GM19035 (cell line): ENCODE data around the gene KIFBP.
A peak's percentile ranks its signal among the peaks of the same experiment; 100 is the strongest.

Experiments used
- ATAC-seq: cut with Tn5 transposase; IDR thresholded peaks from one replicate; pipeline ENCODE4 v1.9.1; 2021; ENCODE audit not compliant: unreplicated experiment

The KIFBP gene

DNA sequence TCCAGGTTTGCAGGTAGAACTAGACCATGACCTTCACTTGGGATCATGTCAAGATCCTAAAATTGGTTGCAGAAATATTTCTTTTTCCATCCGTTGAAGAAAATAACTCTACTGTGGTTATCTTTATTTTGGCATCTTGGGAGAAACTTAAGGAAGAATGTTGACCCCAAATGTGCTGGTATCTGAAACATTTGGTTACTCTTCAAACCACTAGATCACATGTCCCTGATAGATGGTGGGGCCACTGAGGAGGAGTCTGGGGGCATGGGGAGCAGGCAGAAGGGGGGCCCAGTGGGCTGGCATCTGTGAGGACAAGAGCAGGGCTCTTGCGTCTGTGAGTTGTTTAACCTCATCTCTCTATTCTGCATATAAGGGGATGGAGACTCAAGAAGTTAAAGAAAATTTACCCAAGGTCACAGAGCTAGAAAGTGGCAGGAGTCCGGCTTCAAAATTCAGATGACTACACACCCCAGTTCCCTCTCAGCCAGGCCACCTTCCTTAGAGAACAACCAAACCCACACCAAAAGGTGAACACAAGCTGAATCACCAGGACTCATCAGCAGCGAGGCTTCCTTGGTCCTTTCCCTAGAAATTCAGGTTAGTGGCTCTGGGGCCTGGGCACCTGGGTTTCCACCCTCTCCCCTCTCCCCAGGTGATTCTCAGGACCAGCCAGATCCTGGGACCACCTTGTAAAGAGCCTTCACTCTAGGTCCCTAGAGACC lies 58.7 kb downstream of the KIFBP start:
- no peak for ATAC-seq

DNA sequence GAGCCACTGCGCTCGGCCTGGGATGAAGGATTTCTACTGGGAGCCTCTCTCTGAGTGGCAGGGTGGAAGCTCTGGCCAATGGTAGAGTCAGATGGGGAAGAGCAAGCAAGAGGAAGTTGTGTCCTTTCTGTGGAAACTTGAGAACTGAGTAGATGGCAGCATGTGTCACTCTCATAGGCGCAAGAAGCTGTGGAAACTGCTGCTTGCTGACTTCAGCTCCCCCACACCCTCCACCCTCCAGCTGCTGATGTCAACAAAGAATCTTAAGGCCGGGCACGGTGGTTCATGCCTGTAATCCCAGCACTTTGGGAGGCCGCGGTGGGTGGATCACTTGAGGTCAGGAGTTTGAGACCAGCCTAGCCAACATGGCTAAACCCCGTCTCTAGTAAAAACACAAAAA lies 59.5 kb downstream of the KIFBP start:
- no peak for ATAC-seq

DNA sequence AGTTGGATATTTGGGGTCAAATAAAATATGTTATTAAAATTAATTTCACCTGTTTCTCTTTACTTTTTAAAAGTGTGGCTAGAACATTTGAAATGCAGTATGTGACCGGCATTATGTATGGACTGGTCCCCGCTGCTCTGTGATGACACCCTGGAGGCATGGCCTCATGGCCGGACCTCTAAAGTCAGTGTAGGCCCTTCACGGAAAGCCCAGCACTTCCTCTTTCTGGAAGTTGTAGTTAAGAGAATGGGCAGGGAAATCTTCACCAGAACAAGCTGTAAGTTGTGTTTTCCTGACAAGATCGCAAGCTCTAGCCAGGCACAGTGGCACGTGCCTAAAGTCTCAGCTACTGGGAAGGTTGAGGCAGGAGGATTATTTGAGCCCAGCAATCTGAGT lies 61.0 kb downstream of the KIFBP start:
- no peak for ATAC-seq

DNA sequence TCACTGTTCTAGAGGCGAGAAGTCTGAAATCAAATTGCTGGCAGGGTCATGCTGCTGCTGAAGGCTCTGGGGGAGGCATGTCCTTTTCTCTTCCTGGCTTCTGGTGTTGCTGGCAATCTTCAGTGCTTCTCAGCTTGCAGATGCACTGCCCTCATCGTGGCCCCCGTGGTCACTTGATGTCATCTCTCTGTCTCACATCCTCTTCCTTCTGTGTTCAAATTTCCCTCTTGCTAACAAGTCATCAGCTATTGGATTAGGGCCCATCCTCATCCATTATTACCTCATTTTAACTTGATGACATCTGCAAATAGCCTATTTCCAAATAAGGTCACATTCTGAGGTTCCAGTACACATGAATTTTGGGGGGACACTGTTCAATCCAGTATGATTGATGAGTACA lies 62.7 kb downstream of the KIFBP start:
- peak; percentile 33 for ATAC-seq

DNA sequence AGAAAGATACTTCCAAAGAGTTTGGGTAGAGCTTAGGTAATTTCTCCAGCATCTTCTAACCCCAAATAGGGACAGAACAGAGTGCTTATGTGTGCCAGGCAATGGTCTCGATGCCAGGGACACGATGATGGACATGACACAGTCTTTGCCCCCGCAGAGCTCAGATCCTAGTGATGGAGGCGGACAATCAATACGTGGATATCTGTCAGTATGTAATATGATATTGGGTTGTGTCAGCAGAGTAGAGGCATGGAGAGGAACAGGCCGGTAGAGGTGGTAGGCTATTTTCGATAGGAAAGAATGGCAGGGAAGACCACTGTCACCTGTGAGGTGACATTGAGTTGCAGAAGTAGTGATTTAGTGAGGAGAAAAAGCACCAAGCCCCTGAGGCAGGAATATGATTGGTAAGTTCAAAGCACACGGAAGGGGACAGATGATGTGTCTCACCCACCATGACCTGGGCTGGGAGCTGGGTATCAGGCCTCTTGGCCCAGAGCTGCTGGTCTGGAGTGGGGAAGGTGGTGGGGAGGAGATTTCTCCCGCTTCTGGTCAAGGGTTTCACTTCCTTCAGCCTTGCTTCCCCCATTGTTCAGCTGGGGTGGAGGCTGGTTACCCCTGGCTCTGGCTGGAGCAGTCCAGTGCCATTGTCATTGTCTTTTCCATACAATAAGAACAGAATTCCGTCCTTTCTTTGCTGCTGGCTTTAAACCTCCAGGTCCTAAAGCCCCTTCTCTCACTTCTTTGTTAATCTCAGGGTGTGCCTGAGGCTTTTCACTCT lies 63.3 kb downstream of the KIFBP start:
- no peak for ATAC-seq

DNA sequence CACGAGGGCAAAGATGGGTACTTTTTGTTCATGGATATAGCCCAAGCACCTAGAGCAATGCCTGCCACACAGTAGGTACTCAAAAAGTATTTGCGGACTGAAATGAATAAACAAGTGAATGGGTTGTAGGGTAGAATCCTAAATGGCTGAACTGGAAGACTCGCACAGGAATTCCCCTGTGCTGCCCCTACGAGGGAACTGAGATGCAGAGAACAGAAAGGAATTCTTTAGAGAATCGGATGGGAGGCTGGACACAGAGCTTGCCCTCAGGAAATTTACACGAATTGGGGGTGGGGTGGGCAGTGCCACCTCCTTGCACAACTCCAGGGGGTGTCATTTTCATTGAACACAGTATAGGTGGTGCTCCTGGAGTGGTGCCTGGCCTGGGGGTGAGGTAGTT lies 64.1 kb downstream of the KIFBP start:
- no peak for ATAC-seq

DNA sequence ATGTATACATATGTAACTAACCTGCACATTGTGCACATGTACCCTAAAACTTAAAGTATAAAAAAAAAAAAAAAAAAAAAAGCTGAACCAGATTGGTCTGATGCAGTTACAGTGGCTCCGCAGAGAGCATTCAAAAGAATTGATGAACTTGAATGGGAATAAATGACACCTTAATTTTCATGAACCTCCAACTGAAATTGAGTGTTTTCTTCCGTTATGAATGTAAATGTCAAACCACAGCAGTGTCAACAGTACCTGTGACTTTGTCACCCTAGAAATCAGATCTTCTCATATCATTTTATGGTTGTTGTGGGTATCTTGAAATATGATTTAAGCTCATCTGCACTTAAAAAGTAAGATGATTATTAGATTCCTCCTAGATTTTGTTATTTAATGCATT lies 66.6 kb downstream of the KIFBP start:
- no peak for ATAC-seq

DNA sequence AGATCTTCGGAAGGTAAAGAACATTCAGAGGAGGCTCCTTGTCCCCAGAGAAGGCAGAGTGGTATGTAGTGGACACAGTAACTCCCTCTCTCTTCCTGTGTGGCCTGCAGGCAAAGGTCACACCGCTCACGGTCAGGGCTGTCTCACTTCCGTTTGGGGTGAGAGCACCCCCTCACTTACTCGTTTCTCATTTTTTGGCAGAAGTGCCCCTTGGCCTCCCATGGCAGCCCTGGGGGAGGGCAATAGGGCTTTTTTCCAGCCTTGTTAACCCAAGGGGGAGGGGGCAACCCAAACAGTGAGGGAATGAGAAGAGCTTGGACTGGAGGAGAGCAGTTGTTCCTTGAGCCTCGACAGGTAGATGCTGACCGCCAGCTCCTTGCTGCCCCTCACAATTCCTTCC lies 67.5 kb downstream of the KIFBP start:
- peak; percentile 40 for ATAC-seq

DNA sequence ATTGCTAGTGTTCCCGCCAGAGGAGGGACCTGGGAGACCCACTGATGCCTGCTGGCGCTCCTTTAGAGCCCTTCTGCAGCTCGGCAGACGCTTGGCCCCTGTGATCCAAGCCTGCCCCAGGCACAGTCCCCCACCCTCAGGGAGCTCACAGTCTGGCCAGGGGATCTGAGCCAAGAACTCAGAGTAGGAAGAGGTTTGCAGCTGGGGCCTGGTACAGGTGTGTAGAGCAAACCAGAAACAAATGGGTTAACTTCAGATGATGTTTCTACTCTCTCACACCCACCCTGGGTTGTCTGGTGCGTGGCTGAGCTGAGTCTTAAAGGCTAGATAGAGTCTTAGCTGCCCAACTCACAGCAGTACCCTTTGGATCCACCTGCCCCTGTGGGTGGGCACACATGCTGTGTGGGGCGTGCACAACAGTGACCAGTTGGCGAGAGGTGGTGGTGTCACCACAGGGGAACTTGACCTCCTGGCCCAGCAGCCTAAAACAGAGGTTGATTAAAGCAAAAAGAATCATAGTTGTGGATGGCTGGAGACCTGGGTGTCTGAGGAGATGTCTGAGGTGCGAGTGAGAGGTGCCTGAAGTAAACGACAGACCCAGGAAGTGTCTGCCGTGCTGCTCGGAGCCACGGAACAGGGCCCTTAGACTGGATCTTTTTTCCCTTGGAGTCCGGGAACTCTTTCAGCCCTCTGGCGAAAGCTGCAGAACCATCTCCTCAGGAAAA lies 68.1 kb downstream of the KIFBP start:
- ATAC-seq: no peak

DNA sequence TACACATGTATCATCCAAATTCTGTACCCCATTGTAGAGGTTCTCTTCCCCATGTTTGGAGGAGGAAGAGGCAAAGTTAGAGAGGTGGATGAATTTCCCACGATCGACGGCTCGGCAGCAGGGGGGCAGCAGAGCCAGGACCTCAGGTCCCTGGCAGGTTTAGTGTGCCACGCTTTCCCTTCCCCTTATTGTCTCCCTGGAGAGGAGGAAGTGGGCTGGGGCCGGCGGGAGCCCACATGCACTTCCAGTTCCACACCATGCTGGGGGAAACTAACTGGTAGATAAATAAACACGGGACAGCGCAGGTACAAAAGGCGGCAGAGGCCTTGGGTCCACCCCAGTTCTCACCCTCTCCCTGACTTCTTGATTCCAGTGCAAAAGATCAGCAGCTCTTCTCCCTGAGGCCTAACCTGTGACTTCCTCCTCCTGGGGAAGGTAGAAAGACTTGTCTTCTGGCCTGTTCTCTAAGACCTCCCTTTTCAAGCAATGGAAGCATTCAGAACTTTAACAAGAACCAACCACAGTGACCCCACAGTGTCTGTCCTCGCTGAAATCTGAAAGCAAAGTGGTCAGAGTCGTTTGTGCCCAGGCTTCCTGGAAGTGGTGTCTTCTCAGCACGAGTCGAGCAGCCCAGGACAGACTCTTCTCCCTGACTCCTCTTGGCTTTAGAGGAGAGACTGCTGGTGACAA lies 68.8 kb downstream of the KIFBP start:
- ATAC-seq: no peak

DNA sequence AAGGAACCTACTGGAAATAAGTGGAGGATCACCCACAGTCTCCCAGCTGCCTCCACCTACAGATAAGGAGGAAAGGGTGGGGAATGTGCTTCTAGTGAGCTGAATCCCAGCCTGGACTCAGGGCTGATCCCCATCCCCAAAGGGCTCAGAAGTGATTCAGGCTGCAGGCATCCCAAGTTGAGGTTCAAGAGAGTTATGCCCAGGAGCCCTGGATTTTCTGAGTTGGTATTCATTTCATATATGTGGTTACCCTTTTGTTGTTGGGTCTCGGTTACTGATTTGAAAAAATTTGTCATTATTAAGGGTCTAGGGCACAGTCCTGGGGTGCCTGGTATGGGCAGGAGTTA lies 69.3 kb downstream of the KIFBP start:
- ATAC-seq: no peak

DNA sequence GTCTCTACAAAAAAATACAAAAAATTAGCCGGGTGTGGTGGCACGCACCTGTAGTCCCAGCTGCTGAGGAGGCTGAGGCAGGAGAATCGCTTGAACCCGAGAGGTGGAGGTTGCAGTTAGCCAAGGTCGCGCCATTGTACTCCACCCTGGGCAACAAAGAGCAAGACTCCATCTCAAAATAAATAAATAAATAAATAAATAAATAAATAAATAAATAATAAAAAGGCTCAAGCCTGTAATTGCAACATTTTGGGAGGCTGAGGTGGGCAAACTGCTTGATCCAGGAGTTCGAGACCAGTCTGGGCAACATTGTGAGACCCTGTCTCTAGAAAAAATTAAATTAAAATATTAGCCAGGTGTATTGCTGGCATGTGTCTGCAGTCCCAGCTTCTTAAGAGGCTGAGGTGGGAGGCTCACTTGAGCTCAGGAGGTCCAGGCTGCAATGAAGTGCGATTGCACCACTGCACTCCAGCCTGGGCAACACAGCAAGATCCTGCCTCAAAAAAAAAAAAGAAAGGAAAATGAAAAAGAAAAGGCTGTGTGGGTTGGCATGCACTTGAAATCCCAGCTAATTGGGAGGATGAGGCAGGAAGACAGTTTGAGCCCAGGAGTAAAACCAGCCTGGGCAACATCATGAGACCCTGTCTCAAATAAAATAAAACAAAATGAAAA lies 71.7 kb downstream of the KIFBP start:
- no peak for ATAC-seq

DNA sequence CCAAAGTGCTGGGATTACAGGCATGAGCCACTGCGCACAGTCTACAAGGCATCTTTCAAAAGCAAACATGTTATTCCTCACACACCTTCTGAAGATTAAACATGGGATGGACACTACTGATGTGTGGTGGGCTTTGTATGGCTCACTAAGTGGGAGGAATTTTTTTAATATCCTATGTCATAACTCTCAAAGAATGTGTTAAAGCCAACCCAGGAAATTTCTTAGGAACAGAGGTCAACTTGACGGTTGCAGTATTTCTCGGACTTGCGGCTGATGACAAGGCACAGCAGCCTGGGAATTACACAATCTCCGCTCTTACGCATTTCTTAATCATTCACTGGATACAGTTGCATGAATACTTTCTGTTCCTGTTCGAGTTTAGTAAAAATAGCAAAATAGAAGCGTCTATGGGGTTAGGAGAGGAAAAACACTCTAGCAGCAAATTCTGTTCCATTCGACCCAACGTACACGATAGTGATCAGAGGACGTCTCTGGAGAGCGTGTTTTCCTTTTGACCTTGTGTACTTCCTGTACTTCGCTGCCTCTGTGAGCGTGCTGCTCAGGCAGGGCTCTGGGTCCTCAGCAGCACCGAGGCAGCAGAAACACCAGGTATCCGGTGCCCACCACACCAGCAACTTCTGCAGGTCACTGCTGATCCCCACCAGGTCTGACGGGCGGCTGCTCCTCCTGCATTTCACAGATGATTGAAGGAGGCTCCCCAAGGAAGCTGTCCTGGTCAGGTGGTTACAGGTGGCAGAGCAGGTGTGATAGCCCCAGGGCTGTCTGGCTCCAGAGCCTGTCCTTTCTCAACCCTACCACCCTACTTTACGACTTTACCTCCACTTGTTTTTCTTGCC lies 72.9 kb downstream of the KIFBP start:
- peak; percentile 45 for ATAC-seq

DNA sequence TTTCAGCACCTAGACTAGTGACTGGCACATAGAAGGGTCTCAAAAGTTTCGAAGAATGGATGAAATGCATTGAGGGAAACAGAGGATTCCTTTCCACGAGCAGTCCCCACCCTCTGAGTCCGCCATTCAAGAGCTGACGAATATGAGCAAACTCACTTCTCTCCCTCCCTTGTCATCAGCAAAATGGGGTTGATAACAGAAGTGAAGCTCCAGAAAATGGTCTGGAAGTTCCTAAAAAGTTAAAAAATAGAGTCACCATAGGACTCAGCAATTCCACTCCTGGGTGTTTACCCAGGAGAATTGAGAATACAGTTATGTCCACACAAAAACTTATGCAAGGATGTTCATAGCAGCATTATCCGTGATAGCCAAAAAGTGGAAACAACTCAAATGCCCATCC lies 74.3 kb downstream of the KIFBP start:
- no peak for ATAC-seq

DNA sequence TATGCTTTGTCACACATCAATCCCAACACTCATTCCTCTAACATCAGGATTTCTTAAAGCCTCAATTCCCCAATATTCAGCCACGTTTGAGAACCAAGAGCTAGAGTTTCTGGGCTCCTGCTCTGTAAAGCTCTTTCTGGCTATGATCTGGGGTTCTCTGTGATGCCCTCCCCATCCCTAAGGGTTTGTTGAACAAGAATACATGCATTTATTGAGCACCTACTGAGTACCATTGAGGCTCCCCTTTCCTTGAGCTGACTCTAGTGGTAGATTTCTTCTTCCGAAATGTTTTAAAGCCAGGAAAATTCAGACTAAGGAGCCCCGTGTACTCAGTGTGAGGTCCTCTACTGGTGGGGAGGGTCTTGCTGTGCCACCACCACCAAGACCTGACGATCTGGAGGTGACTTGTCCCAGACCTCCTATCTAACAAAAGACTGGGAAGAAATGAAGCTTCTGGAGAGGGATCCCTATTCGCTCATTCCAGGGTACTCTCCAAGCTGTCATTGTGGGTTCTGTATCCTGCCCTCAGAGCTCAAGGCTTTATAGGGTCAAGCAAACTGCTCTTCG lies 76.2 kb downstream of the KIFBP start:
- ATAC-seq: no peak

DNA sequence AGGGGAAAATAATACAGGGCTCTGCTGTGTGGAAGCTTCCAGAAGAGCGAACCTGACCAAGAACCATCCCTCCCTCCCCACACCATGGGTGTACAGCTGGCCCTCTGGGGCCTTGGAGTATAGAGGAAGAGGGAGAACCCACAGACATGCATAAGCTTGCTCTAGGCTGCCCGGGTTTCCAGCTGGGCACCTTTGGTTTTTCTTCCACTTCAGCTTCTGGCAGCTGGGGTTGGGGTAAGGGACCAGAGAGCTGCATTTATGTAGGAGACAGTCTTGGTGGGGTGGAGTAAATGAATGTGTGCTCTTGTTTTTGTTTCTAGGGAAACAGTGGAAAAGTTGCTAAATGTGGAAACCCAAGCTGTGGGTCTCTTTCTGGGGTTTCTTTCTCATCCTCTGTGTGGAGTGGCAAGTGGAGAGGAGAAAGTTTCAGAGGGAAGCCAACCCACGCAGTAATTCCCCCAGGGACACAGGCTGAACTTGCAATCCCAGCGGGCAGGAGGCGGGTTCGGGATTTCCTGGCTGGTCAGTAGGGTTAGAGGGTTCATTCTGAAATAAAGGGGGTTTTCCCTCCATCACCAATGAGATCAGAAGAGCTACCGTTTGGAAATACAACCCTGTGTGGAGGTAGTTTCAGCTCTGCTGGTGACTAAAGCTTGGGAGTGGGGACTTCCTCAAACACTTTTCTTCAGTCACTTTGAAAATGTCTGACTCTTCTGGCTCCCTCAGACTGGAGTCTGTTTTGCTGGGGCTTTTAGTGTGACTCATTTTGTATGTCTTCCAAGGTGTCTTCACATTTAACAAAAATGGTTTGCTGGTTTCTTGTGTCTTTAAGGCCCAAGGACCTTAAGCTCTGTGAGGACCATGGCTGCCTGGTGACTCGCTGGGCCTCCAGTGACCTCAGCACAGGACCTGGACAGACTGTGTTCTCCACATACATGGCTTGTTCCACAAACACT lies 77.1 kb downstream of the KIFBP start:
- ATAC-seq: peak; percentile 57
